Superior temporal gyrus (tissue), 1 donor: ENCODE results near the gene TXLNA.

Source experiments
- DNase-seq: peaks from one replicate; pipeline ENCODE4 v3.0.0-alpha.2; 2016; ENCODE audit errors: extremely low spot score

TXLNA gene

DNA sequence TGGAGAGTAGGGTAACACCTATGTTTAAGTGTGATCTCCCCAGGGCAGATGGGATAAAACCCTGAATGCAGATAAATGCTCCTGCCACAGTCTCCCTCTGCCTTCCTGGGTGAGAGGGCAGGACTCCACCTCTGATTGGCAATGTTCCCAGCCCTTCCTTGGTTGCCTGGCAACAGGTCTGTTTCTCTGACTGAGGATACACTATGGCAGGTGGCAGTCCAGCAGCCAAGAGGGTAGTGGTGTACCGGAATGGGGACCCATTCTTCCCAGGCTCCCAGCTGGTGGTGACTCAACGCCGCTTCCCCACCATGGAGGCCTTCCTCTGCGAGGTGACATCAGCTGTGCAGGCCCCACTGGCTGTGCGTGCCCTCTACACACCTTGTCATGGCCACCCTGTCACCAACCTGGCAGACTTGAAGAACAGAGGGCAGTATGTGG, 29.4 kb downstream of the TXLNA start, which contains the start of gene DCDC2B:
DCDC2B (plus strand) TSS at position 199 of the 438 bp plus-strand sequence; CDS start at position 204, 5 bp downstream.
- DNase-seq, result no peak

DNA sequence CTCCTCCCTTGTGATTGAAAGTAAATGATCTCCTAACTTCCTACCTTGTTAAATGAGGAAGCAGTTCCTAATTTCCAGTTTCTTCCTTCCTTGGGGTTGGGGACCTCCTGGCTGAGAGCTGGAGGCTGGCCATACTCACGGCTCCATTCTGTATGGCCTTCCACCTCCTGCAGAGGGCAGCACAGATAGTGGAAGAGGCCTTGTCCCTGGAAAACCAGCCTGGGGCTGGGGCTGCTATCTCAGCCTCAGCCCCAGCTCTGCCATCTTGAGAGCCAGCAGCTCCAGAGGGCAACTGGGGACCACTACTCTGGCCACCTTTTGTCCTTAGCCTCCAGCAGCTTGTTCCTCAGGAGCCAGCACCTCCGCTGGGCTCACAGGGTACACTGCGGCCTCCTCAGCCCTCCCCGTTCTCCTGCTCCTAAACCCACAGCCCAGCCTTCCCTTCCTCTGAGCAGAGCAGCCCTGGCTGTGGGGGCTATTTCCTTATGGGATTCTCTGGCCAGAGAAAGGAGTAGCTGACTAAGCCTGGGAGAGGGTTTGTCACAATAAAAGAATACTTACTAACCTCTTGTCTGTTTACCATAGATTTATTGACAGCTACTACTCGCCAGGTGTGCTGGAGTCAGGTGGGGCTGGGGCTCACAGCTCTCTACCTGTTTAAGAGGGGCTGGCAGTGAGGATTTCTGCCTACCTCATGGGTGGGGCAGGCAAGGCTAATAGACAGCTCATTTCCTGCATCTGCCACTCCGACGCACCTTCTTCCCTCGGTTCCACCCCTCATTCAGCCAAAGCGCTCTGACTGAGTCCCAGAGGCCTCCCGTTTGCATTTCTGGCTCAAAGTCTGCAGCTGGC, 36.4 kb downstream of the TXLNA start:
- peak; percentile 78 for DNase-seq

DNA sequence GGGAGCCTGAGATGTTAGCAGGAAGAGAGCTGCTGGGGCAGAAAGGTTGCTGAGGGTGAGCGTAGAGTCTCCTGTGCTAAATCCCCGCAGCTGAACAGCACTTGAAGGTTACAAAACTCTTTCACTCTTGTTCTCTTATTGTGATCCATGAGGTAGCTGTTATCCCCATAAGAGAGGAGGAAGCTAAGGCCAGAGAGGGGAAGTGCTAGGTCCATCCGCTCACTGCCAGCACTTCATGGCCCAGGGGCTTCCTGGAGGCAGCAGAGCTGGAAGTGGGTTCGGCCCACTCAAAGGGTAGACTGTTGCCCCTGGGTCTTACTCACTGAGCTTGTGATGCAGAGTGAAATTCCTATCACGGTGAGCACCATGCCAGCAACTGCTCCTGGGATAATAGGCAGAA, 37.1 kb downstream of the TXLNA start:
- no peak for DNase-seq

DNA sequence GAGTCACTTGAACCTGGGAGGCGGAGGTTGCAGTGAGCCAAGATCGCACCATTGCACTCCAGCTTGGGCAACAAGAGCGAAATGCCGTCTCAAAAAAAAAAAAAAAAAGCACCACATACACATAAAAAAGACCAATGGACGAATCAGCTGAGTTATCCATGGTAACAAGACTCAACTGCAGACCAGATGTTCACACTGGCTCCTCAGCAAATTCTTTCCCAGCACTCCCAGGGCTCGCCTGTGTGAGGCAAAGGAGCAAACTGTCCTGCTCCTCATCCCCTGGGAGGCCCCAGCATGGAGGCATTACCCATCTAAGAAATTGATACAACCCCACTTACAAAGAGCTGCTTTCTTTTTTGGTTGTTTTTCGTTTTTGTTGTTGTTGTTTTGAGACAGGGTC, 39.5 kb downstream of the TXLNA start:
- no peak for DNase-seq

DNA sequence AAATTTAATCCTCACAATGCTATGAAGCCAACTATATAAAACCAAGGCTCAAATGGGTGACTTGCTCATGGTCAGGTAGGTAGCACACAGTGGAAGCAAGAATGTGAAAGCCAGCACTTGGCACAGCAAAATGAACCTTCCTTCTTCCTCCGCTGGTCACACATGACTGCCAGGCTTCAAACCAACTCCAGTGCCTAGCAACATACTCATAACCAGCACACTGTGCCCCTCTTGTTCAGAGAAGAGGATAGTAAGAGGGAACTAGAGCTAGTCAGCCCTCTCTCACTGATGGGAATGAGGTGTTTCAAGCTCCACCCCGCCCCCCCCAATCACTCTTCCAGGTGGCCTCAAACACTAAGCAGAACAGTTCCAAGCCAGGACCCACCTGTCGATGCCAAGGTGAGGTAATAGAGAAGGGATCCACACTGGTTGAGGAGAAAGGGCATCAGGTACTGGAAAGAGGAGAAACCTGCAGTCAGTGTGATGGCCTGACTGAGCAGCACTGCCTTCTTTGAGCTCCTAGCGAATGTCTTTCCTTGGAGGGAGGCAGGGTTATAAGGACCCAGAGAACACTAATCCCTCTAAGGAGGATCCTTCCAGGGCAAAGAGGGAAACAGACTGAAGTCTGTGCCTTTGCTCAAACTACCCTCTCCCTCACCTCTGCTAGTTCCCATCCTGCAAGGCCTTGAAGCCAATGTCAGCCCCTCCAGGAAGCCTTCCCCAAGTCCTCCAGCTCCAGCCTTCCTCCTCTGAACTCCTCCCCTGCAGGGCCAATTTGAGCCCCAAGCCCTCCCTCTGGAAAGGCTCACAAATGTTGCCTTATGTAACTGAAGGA, 41.5 kb downstream of the TXLNA start:
- DNase-seq, result no peak

DNA sequence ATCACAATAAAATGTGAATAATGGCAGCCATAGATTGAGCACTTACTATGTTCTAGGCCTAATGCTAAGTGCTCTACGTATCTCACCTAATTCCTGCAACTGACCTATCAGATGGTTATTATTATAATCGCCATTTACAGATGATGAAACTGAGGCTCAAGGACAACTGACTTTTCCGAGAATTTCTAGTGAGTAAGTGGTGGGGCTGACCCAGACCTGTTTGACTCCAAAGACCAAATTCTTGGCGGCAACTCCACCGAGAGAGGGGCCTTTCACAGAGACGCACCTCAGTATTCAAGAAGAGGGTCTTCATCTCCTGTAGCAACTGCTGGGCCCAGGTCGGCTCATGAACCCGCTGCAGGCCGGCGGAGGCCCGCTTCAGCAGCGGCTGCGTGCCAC, 42.1 kb downstream of the TXLNA start:
- no peak for DNase-seq

DNA sequence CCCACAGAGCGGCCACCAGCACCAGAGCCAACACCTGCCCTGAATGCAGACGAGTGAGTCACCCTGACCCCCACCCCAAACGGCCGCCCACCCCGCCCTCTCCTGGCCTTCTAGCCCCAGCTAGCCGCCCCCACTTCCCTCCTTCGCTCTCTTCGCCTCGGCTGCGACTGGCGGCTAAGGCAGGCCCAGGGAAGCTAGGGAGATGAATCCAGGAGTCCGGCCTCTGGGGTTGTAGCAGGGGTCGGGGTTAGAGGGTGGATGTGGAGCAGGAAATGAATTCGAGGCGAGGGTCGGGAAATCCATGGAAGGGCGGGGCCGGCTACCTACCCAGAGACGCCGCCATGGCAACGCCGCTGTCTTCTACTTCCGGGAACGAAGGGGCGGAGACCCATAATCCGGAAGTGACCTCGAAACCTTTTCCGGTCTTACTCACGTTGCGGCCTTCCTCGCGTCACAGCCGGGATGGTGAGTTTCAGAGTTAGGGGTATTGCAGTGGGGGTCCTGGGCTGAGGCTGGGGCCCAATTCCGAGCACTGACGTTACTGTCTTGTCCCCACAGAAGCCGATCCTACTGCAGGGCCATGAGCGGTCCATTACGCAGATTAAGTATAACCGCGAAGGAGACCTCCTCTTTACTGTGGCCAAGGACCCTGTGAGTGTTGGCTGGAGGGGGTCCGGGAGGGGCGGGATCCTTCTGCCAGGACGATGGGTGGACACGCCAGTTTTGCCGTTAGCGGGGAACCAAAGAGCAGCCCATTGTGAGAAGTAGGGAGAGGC, 42.7 kb downstream of the TXLNA start, which contains the start of the genes EIF3I and TMEM234:
EIF3I (plus strand) TSS at position 428 of the 776 bp plus-strand sequence; CDS start at position 463, 35 bp downstream.
TMEM234 (minus strand) TSS at position 374 of the 776 bp plus-strand sequence; CDS start at position 343, 31 bp downstream.
- peak; percentile 99 for DNase-seq

DNA sequence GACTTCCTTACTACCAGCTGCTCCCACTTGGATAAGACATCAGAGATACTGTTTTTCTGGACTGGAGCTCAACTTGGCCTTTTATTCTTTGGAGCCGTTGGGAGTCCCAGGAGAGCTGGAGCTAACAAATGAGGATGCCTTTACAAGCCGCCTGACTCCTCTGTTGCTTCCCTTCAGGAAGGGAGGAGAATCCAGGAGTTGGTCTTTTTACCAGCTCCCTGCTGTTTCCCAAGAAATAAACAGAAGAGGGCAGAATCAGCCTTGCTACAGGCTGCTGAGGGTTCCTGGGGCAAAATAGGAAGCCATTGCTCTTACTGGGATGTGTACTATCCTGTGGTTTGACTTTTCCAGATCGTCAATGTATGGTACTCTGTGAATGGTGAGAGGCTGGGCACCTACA, 44.2 kb downstream of the TXLNA start:
- DNase-seq, result no peak

DNA sequence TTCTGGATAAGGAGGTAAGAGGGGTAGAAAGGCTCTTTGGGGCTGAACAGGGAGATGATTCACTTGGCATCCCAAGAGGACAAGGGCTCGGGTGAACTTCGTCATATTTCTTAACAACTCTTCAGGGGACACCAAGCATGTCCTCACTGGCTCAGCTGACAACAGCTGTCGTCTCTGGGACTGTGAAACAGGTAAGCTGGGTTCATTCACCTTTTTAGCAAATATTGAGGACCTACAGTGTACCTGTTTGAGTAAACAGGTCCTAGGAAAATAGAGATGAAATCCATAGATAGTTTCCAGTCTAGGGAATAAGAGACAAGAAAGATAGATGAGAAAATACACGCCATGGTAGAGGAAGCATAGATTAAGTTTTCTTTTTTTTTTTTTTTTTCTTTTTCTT, 44.8 kb downstream of the TXLNA start:
- no peak for DNase-seq

DNA sequence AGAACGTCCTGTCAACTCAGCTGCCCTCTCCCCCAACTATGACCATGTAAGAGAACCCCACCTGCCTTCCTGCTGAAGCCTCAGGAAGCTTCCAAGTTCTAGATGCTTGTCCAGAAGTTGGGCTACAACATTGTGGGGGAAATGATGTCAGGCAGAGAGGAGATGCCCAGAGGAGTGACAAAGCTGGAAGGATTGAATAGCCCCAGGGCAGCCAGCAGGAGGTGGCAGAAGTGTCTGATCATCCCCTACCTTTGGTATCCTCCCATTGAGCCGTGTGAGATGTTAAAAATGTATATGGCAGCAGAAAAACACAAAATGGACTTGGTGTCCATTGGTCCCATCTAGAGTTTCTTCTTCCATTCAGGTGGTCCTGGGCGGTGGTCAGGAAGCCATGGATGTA, 49.3 kb downstream of the TXLNA start:
- DNase-seq, result no peak

DNA sequence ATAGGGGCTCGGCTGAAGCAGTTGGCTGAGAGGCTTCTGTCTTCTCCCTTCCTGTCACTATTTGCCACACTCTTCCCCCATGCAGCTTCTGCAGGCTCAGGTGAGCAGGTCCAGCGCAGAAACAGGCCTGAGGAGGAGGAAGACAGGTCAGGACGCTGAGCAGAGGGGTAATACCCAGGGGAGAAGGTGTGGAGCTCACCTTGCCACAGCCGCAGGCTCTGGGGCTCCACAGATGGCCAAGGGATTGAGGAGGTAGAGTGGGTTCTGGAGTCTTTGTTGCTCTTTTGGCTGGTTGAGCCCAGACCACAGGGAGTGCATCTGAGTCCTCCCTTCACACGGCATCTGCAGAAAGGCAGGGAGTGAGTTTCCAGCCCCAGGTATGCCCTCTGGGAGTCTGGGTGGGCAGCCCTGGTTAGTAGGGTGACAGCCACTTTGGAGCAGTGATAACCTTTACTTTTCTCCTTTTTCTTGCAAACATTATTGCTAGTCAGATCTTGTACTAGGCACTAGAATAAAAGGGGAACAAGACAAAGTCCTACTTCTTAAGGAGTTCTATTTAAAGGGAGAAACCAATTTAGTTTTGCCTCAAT, 52.5 kb downstream of the TXLNA start:
- no peak for DNase-seq

DNA sequence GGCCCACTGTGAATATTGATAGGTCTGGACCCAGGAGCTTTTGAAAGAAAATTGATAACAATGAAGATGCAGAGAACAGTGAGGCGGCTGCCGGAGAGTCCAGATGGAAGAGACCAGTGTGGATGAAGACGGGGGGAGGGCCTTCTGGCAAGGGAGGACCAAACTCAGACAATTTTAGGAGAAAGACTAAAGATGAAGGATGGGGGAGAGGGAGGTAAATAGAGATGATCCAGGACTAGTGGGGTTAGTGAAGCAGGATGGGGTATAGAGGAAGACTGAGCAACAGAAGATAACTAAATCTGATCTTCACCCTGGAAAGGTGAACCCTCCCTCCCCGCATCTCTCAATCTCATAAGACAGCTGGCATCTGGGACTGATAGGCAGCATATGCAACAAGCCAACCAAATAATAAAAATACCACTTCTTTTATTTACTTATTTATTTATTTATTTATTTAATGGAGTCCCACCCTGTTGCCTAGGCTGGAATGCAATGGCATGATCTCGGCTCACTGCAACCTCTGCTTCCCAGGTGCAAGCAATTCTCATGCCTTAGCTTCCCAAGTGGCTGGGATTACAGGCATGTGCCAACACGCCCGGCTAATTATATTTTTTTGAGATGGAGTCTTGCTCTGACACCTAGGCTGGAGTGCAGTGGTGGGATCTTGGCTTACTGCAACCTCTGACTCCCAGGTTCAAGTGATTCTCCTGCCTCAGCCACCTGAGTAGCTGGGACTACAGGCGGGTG, 53.3 kb downstream of the TXLNA start:
- no peak for DNase-seq

DNA sequence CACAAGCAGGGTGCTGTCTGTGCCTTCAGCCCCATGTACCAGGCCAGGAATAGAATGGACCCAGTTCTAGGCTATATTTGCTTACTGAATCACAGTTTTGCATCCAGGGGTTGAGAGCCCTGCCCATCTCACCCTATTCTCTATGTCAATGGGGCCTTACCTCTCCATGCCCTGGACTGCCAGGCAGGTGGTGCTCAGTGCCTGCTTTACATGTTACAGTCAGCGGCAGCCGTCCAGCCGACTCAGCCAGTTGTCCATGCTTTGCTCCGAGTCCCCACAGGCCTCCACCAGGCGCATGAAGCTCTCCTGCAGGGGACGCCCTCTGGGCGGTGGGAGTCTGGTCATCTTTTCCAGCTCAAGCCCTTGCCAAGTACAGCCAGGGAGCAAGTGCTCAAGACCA, 55.3 kb downstream of the TXLNA start:
- DNase-seq, result no peak

DNA sequence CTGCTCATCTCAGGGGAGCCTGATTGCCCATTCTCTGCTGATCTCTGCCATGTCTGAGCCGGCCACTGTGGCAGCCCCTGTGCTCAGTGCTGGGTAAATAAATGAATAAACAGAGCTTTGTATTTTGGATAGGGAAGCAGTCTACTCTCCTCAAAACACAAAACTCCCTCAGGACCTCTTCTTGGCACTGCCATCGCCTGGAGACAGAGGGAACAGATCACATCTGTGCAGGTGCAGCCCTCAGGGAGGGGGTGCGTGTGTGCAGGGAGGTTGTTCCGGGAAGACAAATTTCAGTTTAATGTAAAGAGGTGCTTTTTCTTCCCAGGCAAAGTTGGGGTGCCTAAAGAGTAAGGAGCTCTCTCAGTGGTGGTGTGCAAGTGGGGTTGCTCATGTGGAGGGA, 59.9 kb downstream of the TXLNA start:
- DNase-seq, result no peak

DNA sequence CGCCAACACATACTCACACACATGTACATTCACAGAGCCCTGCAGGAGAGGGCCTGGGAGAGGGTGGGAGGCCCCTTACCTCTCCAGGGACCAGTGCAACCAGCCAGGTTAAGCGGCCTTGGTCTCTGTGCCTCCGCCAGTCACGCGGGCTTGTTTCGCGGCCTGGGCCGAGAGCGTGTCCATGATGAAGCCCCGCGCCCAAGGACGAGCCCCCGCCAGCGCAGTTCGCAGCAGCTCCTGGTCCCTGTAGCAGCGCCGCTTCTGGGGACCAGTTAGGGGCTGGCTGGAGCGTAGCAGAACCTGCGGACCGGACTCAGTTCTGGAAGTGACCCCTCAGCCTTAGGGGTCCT, 60.3 kb downstream of the TXLNA start:
- no peak for DNase-seq

DNA sequence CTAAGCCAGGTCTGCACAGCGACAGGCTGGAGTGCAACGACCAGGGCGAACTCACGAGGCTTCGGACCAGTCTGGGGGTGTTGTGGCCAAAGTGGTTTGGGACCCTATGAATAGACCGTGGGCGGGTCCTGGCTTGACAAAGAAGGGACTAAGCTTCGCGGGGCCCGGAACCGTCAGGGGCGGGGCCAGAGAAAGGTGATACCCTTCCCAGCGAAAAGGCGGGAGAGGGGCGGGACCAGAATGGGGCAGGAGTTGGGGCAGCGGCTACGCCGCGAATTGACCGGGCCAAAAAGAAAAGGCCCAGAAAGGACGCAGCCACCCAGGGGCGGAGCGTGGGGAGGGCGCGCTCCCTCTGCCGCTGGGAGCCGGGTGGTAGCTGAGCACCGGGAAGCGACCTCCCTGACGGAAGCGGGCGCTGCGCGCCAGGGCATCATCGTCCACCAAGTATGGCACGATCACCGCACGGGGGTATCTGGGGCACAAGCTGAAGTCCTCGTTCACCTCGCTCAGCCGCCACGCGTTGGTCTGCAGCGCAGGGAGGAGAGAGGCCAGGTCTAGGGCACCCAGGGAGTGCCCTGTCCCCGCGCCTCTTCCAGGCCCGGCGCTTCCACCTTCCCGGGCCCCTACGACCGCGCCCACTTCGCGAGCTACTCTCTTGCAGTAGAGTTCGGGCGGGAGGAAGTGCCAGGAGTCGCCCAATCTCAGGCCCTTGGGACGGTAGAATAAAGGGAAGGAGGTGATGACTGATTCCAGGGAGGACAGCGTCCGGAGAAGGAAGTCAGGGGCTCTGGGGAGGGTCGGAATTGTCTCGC, 60.9 kb downstream of the TXLNA start:
- peak; percentile 65 for DNase-seq

DNA sequence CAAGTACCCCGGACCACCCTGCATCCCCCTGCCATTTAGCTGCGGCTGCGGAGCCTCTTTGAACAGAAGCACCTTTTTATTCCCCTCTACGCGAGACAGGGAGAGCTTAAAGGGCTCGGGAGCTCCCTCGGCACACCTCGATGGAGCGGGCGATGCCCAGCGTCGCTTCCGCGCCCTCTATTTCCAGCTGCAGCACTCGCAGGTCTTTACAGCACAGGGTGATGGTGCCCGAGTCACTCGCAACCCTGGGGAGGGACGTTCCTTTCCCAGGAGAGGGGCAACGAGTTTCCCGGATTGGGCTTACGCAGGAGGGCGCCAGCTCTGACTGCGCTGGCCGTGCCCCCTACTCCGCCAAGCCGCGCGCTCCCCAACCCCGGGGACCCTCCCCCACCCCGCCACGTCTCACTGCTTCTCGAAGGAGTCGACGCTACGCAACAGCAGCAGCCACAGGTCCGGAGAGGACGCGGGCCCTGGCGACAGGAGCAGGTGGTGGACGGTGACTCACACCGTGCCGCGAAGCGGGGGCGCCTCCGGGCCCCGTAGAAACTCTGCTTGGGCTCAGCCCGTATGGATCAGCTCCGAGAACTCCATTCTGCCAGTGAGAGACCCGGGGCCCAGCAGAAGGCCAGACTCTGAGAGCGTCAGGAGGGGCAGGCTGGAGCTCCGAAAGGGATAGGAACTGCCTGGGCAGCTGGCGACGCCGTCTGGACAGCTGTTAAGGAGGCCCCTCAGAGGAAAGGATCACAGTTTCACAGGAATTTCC, 61.7 kb downstream of the TXLNA start:
- peak; percentile 37 for DNase-seq

DNA sequence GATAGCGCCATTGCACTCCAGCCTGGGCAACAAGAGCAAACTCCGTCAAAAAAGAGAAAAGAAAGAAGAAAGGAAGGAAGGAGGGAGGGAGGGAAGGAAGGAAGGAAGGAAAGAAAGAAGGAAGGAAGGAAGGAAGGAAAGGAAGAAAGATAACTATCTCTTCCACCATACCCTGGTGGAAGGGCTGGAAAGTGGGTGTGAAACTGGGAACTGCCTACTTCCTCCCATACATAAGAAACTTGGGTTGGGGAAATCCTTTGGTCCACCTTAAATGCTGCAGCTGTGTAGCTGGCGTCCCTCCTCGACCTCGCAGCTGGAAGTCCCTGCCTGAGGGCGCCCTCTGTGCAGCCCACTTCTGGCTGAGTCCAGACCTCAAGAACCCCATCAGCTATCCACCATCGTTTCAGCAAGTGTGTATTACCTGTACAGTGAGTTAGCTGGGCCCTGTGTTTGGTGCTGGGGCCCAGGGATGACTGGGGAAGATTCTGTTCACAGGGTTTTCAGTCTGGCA, 62.9 kb downstream of the TXLNA start:
- peak; percentile 70 for DNase-seq

DNA sequence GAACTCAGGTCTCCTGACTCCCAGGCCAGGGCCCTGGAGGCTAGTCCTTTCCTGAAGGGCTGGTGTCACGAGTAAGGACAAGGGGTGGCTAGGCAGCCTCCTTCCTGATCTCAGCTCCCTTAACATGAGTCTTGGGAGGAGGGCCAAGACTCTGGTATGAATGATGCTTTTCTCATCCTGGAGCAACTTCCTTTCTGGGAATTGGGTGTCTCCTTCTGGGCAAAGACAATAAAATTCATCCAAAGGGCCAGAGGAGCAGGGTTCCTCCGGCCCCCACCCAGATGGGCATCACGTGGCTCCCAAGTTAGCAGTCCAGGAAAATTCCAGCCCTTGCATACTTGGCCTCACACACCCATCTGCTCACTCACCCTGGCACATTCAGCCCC, 67.4 kb downstream of the TXLNA start, which contains the start of gene FAM167B:
FAM167B (plus strand) TSS at position 335 of the 386 bp plus-strand sequence. CDS start 200 bp downstream, outside the sequence.
- no peak for DNase-seq
